AG10803 (cell line): ENCODE data around the gene BDKRB1.

ENCODE experiments used
- DNase-seq: peaks from one replicate; pipeline ENCODE4 v3.0.0; 2010; ENCODE audit warnings: low read depth
- H3K4me3 ChIP-seq: 2 replicates; pipeline ENCODE4 v1.5.1; 2011; ENCODE audit warnings: mild to moderate bottlenecking, low read length, control low read depth
- TF ChIP-seq, protein P1 (sequence below): conservative IDR thresholded peaks from 2 replicates; pipeline ENCODE4 v1.5.1; 2011; ENCODE audit warnings: mild to moderate bottlenecking, low read length, control low read depth, inconsistent platforms

The BDKRB1 gene

DNA sequence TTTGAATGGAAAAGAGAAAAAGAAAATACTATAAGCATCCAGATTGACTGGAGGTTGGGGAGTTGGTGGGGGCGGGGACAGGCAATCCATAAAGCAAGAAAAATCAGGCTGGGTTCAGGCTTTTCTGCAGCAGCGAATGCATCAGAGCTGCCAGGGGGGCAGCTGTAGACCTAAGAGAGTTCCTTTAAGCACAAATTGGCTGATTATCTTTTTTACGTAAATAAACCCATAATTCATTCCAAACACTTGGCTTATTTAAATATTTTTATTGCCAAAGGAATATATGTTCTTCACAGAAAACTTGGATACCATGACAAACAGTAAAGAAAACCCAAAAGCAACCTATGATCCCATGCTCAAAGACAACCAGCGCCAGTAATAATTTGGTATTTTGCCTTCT lies 41.2 kb upstream of the BDKRB1 start:
- no peak for DNase-seq
- TF ChIP-seq, protein P1, sequence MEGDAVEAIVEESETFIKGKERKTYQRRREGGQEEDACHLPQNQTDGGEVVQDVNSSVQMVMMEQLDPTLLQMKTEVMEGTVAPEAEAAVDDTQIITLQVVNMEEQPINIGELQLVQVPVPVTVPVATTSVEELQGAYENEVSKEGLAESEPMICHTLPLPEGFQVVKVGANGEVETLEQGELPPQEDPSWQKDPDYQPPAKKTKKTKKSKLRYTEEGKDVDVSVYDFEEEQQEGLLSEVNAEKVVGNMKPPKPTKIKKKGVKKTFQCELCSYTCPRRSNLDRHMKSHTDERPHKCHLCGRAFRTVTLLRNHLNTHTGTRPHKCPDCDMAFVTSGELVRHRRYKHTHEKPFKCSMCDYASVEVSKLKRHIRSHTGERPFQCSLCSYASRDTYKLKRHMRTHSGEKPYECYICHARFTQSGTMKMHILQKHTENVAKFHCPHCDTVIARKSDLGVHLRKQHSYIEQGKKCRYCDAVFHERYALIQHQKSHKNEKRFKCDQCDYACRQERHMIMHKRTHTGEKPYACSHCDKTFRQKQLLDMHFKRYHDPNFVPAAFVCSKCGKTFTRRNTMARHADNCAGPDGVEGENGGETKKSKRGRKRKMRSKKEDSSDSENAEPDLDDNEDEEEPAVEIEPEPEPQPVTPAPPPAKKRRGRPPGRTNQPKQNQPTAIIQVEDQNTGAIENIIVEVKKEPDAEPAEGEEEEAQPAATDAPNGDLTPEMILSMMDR, result no peak
- H3K4me3 ChIP-seq, result no peak overlapping the region

DNA sequence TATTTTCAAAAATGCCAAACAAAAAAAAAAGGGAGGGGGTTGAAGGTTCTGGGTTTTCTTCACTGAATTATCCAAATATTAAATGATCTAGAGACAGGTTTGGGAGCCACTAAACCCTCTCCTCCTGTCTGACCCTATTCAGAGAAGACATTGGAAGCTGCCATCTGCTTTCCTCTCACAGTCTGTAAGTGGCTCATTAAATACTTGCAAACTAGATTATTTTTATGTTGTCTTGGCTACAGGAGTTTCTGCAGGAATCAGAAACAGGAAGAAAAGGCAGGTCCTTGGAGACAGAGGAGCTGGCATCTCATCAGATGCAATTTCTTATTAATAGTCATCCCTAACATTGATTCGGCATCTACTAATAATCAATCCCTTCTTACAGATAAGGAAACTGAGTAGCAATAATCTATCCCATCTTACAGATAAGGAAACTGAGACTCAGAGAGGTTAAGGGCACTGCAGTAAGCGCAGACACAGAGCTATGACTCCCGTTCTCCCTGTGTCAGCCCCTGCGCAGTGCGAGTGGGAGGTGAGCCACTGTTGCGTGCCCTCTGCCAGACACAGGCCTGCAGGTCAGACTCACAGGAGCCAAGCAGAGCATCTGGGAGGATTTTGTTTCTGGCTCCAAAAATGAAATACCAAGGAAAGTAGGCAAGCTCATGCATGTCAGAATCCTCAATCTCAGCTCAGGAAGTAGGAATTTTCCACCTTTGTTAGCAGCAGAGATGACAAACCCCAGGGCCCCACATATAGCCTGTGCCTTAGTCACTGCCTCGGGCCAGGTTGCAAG lies 40.4 kb upstream of the BDKRB1 start:
- DNase-seq, result no peak
- TF ChIP-seq, protein P1, result no peak
- H3K4me3 ChIP-seq, result no peak overlapping the region

DNA sequence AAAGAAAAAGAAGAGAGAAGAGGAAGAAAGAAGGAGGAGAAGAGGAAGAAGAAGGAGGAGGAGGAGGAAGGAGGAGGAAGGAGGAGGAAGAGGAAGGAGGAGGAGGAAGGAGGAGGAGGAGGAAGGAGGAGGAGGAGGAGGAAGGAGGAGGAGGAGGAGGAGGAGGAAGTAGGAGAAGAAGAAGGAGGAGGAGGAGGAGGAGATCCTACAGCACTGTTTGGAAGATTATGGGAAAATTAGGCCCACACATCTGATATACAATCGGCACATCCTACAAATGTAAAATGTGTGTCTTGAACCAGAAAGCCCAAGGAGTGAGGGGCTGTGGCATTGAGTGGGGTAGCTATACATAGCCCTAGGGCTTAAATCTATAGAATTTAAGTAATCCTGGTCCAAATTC lies 39.4 kb upstream of the BDKRB1 start:
- TF ChIP-seq, protein P1, result no peak
- DNase-seq, result no peak
- H3K4me3 ChIP-seq, result no peak overlapping the region

GRCh38 chr14:96217376-96217913 lies 38.6 kb upstream of the BDKRB1 start:
- no peak for DNase-seq
- TF ChIP-seq, protein P1, result no peak

GRCh38 chr14:96221109-96221650 lies 34.8 kb upstream of the BDKRB1 start:
- TF ChIP-seq, protein P1, result no peak
- DNase-seq, result no peak
- H3K4me3 ChIP-seq, result no peak overlapping the region

More at GRCh38 chr14:96217376-96217913, 38.6 kb upstream of the BDKRB1 start:
- no peak overlapping the region for H3K4me3 ChIP-seq

GRCh38 chr14:96221841-96222240 lies 34.2 kb upstream of the BDKRB1 start:
- no peak overlapping the region for H3K4me3 ChIP-seq
- TF ChIP-seq, protein P1, result no peak
- no peak for DNase-seq

DNA sequence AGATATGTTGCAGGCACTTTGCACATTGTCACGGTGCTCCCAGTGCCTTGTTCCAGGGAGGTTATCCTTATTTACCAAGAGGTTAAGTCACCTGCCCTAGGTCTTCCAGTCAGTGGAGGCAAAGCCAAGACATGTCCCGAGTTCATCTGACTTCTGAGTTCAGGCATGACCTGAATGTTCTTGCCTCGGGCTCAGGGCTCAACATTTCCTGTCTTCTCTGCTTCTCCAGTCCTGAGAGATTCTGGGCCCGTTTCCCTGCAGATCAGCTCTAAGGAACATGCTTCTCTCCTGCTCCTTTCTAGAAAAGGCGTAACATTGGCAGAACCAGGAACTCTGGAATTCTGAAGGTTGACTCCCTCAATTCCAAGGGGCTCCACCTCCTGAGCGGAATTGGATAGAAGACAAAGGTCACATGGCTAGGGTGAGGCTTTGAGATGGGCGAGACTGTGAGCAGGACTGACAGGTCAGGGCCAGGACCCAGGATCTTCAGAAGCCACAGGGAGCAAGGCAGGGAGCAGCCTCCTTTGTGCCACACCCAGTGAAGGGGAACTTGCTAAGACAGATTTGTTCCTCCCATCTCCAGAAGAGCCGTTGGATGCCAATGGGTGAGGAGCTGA lies 31.4 kb upstream of the BDKRB1 start:
- TF ChIP-seq, protein P1, result no peak
- no peak for DNase-seq
- H3K4me3 ChIP-seq, result no peak overlapping the region
